GM18526 (cell line): Measurements from ENCODE around the gene B4GALT2.
A peak's percentile ranks its signal among the peaks of the same experiment; 100 is the strongest.

Source experiments
- POLR2A ChIP-seq: IDR thresholded peaks from 3 replicates; pipeline ENCODE4 v1.6.1; 2011; ENCODE audit not compliant: insufficient read length; ENCODE audit errors: extremely low read depth

Gene B4GALT2

DNA sequence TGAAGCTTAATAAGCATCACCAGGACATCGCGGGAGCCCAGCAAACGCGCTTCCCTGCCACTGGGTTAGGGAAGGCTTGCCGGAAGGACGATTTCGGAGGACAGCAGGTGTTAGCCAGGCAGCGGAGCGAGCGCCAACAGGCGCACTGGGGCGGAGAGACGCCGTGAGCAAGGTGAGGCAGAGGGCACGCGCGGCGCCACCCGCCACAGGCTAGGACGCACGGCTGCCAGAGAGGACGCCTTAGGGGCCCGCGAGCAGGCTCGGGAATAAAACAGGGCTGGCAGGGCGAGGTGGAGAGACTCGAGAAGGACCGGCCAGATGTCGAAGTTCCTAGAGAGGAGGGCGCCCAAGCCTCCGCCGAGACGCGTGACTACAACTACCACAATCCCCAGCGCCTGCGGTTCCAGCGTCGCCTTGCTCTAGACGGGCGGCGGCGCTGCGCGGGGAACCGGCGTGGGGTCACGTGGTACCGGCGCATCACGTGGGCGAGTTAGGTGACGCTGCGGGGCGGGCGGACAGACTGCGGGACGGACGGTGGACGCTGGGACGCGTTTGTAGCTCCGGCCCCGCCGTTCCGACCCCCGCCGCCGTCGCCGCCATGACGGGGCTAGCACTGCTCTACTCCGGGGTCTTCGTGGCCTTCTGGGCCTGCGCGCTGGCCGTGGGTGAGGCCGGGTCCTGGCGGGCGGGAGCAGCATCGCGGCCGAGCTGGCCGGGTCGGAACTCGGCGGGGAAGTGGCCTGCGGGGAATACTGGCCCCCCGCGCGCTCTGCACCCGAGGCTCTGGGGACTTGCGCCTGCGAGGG is 4.4 kb upstream of the B4GALT2 start, which contains the start of gene ATP6V0B:
Gene ATP6V0B (plus strand): TSS at position 518 of the 806 bp plus-strand sequence. CDS start 81 bp downstream, at position 599.
- TF ChIP-seq POLR2A: peak; percentile 69

DNA sequence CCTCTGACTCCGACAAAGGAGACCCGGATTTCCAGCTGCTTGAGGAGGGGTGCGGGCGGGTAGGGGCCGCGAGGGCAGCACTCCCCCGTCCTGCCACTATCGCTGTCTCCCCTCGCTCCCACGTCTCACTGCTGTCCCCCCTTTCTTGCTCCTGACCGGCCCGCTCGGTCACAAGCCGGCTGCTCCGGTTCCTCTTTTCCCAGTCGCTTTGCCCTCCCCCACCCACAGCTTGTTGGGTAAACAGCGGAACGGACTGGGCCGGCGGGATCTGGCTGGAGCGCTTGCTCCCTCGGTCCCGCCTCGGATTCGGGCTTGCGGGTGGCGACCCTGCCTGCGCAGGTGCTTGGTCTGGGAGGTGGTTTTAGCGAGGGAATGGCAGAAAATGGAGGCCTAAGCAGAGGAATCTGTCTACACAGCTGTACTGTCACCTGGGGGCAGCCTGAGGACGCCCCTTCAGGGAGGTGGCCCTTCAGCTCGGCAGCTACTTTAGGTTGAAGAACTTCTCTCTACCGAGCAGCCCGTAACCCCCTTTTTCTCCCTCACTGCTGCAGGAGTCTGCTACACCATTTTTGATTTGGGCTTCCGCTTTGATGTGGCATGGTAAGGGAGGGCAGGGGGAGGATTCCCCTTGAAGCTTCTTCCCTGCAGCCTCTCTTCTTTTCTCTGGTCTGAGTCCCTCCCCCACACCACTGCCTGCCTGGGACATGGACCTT is 3.6 kb upstream of the B4GALT2 start:
- TF ChIP-seq POLR2A: no peak

DNA sequence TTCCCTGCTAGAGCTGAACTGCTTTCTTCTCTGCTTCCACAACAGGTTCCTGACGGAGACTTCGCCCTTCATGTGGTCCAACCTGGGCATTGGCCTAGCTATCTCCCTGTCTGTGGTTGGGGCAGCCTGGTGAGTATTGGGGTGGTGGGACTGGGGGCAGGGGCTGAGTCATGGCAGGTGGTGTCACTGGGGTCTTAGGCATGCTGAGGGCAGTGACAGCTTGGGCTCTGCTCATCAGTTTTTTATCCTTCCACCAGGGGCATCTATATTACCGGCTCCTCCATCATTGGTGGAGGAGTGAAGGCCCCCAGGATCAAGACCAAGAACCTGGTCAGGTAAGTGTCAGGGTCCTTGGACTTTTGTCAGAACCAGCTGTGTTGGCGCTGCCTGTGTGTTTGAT is 3.0 kb upstream of the B4GALT2 start:
- no peak for TF ChIP-seq POLR2A

DNA sequence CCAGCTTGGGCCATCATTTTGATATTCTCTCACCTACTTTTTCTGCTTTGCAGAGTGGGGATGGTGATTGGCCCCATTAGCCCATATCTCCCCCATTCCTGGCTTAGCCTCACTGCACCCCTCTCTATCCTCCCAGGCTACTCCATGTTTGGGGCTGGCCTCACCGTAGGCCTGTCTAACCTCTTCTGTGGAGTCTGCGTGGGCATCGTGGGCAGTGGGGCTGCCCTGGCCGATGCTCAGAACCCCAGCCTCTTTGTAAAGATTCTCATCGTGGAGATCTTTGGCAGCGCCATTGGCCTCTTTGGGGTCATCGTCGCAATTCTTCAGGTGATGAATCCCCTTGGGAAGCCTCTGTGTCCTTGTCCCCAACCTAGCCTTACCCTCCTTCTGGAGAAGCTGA is 2.1 kb upstream of the B4GALT2 start:
- TF ChIP-seq POLR2A: no peak

DNA sequence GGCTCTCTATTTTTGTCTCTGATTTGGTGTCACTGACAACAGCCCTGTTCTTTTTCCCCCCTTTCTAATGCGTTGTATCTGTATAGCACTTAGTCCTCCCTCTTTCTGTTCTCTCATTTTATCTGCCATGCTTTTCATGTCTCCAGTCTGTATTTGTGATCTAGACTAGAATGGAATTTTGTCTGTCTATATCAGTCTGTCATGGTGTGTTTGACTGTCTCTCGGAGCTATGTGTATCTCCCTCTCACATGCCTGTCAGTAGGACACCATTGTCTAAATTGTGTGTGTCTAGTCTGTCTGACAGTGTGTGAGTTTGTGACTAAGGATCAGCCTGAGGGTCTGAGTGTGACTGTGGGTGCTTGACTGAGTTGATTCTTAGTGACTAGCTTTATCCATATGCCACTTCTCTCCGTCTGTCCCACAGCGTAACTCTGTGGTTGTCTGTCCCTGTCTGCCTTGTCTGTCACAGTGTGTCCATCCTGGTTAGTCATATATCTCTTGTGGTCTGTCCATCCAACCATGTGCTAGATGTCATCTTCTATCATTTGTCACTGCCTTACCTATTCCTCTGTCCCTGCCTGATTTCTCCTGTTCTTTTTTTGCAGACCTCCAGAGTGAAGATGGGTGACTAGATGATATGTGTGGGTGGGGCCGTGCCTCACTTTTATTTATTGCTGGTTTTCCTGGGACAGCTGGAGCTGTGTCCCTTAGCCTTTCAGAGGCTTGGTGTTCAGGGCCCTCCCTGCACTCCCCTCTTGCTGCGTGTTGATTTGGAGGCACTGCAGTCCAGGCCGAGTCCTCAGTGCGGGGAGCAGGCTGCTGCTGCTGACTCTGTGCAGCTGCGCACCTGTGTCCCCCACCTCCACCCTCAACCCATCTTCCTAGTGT is 1.4 kb upstream of the B4GALT2 start:
- TF ChIP-seq POLR2A: no peak

DNA sequence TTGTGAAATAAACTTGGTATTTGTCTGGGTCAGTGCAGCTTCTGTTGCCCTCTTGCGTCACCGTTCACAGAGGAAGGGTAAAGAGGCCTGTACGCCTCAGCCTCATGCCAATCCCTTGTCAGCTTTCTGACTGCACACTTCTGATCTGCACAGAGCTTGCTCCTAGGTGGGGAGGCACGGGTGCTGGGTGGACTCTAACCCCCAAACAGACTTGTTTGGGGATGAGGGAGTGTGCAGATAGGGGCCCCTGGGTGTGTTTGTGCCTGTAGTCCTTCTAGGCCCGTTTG is 803 bp upstream of the B4GALT2 start:
- TF ChIP-seq POLR2A: no peak

DNA sequence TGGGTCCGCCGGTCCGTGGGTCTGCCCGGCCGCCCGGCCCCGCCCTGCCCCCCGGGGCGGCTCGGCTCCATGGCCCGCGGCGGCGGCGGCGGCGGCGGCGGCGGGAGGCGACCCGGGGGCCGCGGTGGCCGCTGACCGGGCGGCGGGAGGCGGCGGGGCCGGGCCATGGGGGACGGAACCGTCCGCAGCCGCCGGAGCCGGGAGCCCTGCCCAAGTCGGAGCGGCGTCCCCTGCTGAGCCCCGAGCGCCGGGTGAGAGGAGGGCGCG is 184 bp downstream of the B4GALT2 start:
- TF ChIP-seq POLR2A: no peak

DNA sequence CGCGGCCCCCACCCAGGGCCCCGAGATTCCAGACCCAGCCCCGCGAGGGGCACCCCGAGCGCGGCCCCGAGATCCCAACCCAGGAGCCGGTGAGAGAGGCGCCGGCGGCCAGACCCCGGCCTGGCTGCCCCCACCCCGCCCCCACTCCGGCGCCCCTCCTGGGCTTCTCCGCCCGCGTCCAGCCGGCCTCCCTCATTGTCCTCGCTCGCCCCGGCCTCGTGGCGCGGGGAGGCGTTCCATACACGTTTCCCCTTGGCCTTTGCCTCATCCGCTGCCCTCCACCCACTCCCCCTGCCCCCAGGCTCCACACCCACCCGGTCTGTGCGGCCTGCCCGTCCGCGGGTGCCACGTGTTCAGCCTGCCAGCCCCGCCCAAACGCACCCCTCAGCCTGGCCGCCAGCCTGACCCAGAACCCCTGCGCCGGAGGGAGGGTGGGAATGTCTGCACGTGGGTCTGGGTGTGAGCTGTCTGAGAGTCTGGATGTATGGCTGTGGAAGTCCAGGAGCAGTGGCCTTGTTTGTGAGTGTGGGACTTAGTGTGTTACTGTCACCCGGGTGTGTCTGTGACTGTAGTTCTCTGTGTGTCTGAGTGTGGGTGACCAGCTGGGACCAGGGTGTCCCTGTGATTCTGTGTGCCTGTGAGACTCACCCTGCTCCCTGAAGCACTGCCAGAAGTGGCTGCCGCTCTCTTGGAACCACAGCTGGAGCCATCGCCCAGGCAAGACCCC is 681 bp downstream of the B4GALT2 start:
- no peak for TF ChIP-seq POLR2A

DNA sequence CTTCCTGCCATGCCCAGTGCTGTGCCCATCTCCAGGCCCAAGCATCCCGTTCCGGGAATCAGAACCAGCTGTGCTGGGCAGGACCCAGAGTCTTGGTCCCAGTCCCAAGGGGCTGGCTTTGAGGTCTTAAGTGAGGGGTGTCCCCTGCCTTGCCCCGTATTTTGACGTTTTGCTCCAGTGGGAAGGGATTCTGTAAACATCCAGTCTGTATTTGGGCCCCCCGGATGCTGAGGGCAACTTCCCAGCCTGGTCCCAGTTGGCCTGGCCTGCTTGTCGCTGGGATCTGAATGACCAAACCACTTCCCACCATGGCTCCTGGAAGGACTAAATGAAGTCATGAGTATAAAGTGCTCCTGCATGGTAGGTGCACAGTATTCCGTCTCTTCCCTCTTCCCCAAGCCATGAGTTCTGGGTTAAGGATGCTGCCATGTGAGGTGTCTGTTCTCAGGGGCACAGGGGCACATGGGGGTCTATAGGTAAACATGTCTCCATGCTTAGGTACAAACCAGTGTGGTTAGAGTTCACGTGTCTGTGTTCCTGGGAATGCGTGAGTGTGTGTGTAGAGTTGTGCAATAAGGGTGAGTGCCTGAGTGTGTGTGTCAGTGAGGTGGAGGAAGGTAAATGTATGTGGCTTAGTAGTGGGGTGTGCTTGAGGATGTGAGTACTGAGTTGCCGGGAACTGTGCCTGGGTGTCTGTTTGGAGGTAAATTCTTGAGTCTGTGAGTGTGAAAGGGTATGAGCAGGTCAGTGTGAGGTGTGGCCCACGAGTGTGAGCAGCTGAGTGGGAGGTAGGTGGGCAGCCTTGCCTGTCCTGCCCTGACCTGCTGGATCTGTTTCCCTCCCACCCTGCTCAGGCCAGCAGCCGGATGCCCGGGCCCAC is 1.5 kb downstream of the B4GALT2 start:
- TF ChIP-seq POLR2A: no peak

DNA sequence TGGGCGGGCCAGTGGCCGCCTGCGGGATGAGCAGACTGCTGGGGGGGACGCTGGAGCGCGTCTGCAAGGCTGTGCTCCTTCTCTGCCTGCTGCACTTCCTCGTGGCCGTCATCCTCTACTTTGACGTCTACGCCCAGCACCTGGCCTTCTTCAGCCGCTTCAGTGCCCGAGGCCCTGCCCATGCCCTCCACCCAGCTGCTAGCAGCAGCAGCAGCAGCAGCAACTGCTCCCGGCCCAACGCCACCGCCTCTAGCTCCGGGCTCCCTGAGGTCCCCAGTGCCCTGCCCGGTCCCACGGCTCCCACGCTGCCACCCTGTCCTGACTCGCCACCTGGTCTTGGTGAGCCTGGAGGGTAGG is 2.1 kb downstream of the B4GALT2 start:
- no peak for TF ChIP-seq POLR2A

DNA sequence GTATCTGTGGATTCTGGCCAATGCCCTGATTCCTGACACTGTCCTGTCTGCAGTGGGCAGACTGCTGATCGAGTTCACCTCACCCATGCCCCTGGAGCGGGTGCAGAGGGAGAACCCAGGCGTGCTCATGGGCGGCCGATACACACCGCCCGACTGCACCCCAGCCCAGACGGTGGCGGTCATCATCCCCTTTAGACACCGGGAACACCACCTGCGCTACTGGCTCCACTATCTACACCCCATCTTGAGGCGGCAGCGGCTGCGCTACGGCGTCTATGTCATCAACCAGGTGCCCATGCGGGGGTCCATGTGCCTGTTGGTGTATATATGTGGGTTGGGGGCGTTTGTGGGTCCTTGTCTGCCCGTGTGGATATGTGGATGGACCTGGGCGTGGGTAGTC is 2.6 kb downstream of the B4GALT2 start:
- no peak for TF ChIP-seq POLR2A

DNA sequence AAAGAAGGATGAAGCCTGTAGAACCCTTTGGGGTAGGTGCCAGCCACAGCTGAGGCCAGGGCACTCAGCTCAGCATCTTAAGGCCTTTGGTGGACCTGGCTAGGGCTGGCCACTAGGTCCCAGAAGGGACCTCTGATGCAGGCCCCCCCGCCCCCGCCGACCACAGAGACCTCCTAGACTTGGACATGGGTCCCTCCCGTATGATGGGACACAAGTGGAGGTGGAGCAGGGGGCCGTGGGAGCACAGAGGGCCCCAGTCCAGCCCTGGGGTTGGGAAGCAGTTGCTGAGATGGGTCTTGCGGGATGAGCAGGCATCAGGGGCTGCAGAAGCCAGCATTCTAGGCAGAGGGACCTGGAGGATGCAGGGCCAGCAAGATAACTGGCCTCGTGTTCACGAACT is 3.2 kb downstream of the B4GALT2 start:
- TF ChIP-seq POLR2A: no peak

DNA sequence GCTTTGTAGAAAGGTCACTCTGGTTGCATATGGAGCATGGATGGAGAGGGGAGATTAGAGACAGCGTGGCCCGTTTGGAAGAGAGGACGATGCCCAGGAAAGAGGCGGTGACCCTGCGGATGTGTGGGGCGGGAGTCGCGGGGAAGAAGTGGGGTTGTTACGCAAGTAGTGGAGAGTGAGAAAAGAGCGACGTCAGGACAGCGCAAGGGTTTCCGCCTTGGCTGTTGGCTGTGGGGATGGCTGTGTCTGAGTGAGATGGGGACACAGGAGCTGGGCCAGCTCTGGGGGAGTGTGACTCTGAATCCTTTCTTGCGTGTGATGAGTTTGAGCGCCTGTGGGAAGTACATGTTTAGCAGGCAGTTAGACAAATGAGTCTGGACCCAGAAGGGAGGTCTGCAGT is 3.8 kb downstream of the B4GALT2 start:
- no peak for TF ChIP-seq POLR2A

DNA sequence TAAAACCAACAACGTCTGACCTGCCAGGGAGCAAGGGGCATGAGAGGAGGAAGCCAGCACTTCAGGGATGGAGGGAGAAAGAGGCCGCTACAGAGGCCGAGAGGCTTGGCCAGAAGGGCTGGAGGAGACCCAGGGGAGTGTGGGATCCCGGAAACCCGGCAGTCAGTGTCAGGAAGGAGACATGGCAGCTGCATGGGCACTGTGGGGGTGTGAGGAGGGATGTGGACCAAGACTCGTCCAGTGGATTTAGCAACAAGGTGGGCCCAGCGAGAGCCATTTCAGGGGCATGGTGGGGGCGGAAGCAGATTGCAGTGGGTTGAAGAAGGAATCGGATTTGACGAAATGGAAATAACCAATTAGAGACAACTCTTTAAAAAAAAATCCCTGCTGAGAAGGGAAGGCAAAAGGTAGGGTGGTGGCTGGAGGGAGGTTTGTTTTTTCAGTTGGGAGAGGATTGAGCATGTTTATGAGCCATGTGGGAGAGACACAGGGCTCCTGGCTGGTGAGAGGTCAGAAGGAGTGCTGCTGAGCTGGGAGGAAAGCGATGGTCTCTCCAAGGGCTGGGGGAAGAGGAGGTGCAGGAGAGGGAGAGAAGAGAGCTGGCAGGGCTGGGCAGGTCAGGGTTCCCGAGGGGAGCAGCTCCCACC is 4.4 kb downstream of the B4GALT2 start:
- TF ChIP-seq POLR2A: no peak
